Prostate gland (tissue), 2 donors: ENCODE data around the gene WNK2. TPM values are rescaled to one million over a fixed set of nuclear protein-coding genes. Genes with fewer than 3 reads are reported as not detected.

Source experiments
- DNase-seq: peaks from one replicate; pipeline ENCODE4 v3.0.0-alpha.2; 2019; ENCODE audit warnings: low spot score
- H3K27ac ChIP-seq, 2 donors: fragments of 200-600 bp; sonication (generic); 2 replicates each; pipeline ENCODE4 v1.5.1; 2017 to 2019
- H3K27me3 ChIP-seq: fragments of 200-600 bp; sonication (generic); replicated peaks from 2 replicates; pipeline ENCODE4 v1.5.1; 2019; ENCODE audit not compliant: insufficient read depth
- H3K36me3 ChIP-seq, 2 donors: fragments of 200-600 bp; sonication (generic); 1 replicate in 1 of 2; 2 replicates in 1 of 2; pipeline versions ENCODE4 v1.5.1 to v1.8.1; 2017 to 2019
- H3K4me1 ChIP-seq: fragments of 200-600 bp; sonication (generic); replicated peaks from 2 replicates; pipeline ENCODE4 v1.5.1; 2019
- H3K4me3 ChIP-seq, 2 donors: fragments of 200-600 bp; sonication (generic); 2 replicates each; pipeline ENCODE4 v1.5.1; 2017 to 2019
- H3K9me3 ChIP-seq: fragments of 200-600 bp; sonication (generic); 2 replicates; pipeline ENCODE4 v1.5.1; 2017
- POLR2A ChIP-seq: fragments of 450-650 bp; IDR thresholded peaks from one replicate; pipeline ENCODE4 v1.6.1; 2016; ENCODE audit warnings: antibody characterized with exemption, mild to moderate bottlenecking
- POLR2AphosphoS5 ChIP-seq: sonication (generic); formaldehyde crosslinking; IDR thresholded peaks from one replicate; pipeline ENCODE4 v1.6.1; 2017; ENCODE audit warnings: antibody characterized with exemption
- WGBS: methylation state at CpG from one replicate; pipeline ENCODE4 v1.1.5; 2018; 5-methylcytosine and 5-hydroxymethylcytosine counted together
- intact Hi-C: fragments of 100-400 bp; cut with DNase I; formaldehyde crosslinking; loops from one replicate; pipeline ENCODE4 v1.14.2; 2022
- total RNA-seq, 2 donors: library from RNA; depleted of rRNA; stranded (reverse); fragments of >200 nt; gene quantifications; one replicate each; pipeline ENCODE4 v1.1.0, GENCODE V29; 2016
- TF ChIP-seq, protein P1 (sequence below), 4 experiments: fragments of 200-600 bp in 2 of 4; fragments of 450-650 bp in 2 of 4; sonication (generic) in 2 of 4; IDR thresholded peaks; 1 replicate in 3 of 4; 2 replicates in 1 of 4; pipeline ENCODE4 v1.5.1; 2016 to 2019; ENCODE audit warnings: antibody characterized with exemption in 4 of 4, mild to moderate bottlenecking in 2 of 4, moderate library complexity in 2 of 4

Gene WNK2
- total RNA-seq, 2 donors from 2014 or later: 77.9 to 136 TPM

DNA sequence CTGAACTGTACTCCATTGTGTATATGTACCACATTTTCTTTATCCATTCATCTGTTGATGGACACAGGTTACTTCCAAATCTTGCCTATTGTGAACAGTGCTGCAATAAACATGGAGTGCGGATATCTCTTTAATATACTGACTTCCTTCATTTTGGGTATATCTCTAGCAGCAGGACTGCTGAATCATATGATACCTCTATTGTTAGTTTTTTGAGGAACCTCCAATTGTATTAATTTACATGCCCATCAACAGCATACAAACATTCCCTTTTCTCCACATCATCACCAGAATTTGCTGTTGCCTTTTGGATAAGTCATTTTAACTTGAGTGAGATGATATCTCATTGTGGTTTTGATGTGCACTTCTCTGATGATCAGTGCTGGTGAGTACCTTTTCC is 185.7 kb downstream of the WNK2 start:
- H3K4me1 ChIP-seq: no peaks in the 10 kb centered on the region
- DNase-seq: no peak
- intact Hi-C loops: no loop called here
- H3K9me3 ChIP-seq: no peaks in the 10 kb centered on the region
- H3K4me3 ChIP-seq: no peak overlapping the region
- H3K27ac ChIP-seq: no peak overlapping the region
- WGBS: 88% methylated on average over 1 of the region's 1 CpG
- H3K36me3 ChIP-seq: no peaks in the 10 kb centered on the region
- TF ChIP-seq, protein P1, sequence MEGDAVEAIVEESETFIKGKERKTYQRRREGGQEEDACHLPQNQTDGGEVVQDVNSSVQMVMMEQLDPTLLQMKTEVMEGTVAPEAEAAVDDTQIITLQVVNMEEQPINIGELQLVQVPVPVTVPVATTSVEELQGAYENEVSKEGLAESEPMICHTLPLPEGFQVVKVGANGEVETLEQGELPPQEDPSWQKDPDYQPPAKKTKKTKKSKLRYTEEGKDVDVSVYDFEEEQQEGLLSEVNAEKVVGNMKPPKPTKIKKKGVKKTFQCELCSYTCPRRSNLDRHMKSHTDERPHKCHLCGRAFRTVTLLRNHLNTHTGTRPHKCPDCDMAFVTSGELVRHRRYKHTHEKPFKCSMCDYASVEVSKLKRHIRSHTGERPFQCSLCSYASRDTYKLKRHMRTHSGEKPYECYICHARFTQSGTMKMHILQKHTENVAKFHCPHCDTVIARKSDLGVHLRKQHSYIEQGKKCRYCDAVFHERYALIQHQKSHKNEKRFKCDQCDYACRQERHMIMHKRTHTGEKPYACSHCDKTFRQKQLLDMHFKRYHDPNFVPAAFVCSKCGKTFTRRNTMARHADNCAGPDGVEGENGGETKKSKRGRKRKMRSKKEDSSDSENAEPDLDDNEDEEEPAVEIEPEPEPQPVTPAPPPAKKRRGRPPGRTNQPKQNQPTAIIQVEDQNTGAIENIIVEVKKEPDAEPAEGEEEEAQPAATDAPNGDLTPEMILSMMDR (IDR thresholded peaks at IDR 0.05): no peak
- TF ChIP-seq POLR2AphosphoS5 (no peak), POLR2A (no peak)
- H3K27me3 ChIP-seq: no peaks in the 10 kb centered on the region

Other genes starting within 250 kb of the WNK2 start
- gene FGD3, start 236.6 kb upstream of the WNK2 start, total RNA-seq: 10 to 100 TPM in 1 of 2 donors, 1 to 10 TPM in 1; 6.2 to 11.0 TPM
- 100 to 1,000 TPM in 1 of 2 donors, 1 to 10 TPM in 1; 2.2 to 471 TPM for gene SUSD3, start 125.4 kb upstream of the WNK2 start, total RNA-seq
- 100 to 1,000 TPM in 1 of 2 donors, 10 to 100 TPM in 1; 41.9 to 111 TPM for gene CARD19, start 87.9 kb upstream of the WNK2 start, total RNA-seq
- gene NINJ1, start 49.9 kb upstream of the WNK2 start, total RNA-seq: 100 to 1,000 TPM; 139 to 183 TPM